ENCODE results near the gene TRANK1. TPM values are rescaled to one million over a fixed set of nuclear protein-coding genes. Genes with fewer than 3 reads are reported as not detected.
"Not testable (repeated sequence)": the region's sequence is repeated elsewhere in the genome, so short reads cannot be mapped to it uniquely, and the experiment has no call there.

TRANK1 gene
- total RNA-seq, 1 donor from 2014 or later: 9.7 TPM

GRCh38 chr3:36892457-36893136 is 52.3 kb downstream of the TRANK1 start:
- DNase-seq: no peak

GRCh38 chr3:36891701-36892160 is 53.1 kb downstream of the TRANK1 start:
- DNase-seq: no peak

GRCh38 chr3:36891097-36891496 is 53.8 kb downstream of the TRANK1 start:
- not testable (repeated sequence) for DNase-seq

- DNase-seq: no peak
These were observed 54.6 kb downstream of the TRANK1 start for GRCh38 chr3:36890261-36890660.

- no peak for DNase-seq
These were observed 63.1 kb downstream of the TRANK1 start for GRCh38 chr3:36881735-36882134.

GRCh38 chr3:36879842-36880241 is 65.0 kb downstream of the TRANK1 start:
- not testable (repeated sequence) for DNase-seq

GRCh38 chr3:36877930-36878685 is 66.7 kb downstream of the TRANK1 start:
- DNase-seq: no peak

- DNase-seq: no peak
These were observed 68.5 kb downstream of the TRANK1 start for GRCh38 chr3:36876181-36876936.

GRCh38 chr3:36875397-36875796 is 69.5 kb downstream of the TRANK1 start:
- no peak for DNase-seq

GRCh38 chr3:36874424-36874823 is 70.4 kb downstream of the TRANK1 start:
- peak; percentile 11 for DNase-seq

- no peak for DNase-seq
These were observed 73.3 kb downstream of the TRANK1 start for GRCh38 chr3:36871379-36872126.

- peak; percentile 86 for DNase-seq
These were observed 76.0 kb downstream of the TRANK1 start for GRCh38 chr3:36868614-36869436.

- DNase-seq: no peak
These were observed 77.0 kb downstream of the TRANK1 start for GRCh38 chr3:36867810-36868209.

GRCh38 chr3:36866368-36866767 is 78.5 kb downstream of the TRANK1 start:
- DNase-seq: no peak

- DNase-seq: no peak
These were observed 80.4 kb downstream of the TRANK1 start for GRCh38 chr3:36864180-36865053.

- no peak for DNase-seq
These were observed 82.6 kb downstream of the TRANK1 start for GRCh38 chr3:36862076-36862755.

GRCh38 chr3:36859494-36859893 is 85.4 kb downstream of the TRANK1 start:
- DNase-seq: no peak

- peak; percentile 62 for DNase-seq
These were observed 92.8 kb downstream of the TRANK1 start for GRCh38 chr3:36852071-36852470.

- DNase-seq: no peak
These were observed 94.1 kb downstream of the TRANK1 start for GRCh38 chr3:36850743-36851142.

GRCh38 chr3:36846406-36846805 is 98.4 kb downstream of the TRANK1 start:
- no peak for DNase-seq

Data from tongue (tissue), 2 donors.